ENCODE measurements around the gene COPS7B.
A peak's percentile ranks its signal among the peaks of the same experiment; 100 is the strongest.
"Not testable (repeated sequence)": the region's sequence is repeated elsewhere in the genome, so short reads cannot be mapped to it uniquely, and the experiment has no call there.

COPS7B gene

DNA sequence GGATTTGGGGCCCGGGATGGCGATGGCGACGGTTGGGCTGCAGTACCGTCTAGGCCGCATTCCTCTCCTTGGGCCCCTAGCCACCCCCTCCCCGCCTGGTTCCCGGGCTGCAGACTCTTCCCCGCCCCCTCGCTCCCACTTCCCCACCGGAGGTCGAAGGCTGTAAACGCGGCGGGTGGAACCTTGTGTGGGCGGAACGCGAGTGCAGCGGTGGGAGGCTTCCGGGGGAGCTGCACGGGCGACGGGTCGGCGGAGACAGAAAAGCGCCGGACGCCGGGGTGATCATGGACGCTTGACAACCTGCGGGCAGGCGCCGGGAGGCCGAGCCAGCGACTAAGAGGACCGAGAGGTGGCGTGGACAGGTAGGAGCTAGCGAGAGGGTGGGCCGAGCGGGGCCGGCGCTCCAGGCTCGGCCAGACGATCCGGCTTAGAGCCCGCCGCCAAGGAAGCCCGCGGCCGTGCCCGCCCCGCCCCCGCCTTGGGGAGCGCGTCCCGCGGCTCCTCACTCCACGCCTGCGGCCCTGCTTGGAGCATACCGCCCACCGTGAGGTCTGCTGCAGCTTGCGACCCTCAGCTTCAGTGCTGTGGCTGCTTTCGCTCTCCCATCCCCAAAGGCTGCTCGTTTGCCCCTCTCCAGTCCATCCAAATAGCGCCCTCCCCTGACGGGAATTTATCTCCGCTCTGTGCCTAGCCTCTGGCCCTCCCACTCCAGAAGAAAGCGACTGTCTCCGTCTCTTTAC is at the start of gene COPS7B:
Gene COPS7B, plus strand, starts transcription at position 269 of the 740 bp plus-strand sequence. CDS start 2,126 bp downstream, outside the sequence.
- no peaks in the 10 kb centered on the region for H3K9me3 Mint-ChIP-seq
- peaks cover 59% of the 10 kb centered on the region for H3K4me1 Mint-ChIP-seq
- peak within 1 kb of the TSS; percentile 94 for H3K4me3 Mint-ChIP-seq
- peak; percentile 92 for DNase-seq
- peak within 1 kb of the TSS; percentile 97 for H3K27ac Mint-ChIP-seq
- peaks cover 27% of the 10 kb centered on the region for H3K36me3 Mint-ChIP-seq (ENCODE audit: low read depth)
- TF ChIP-seq, protein P1, sequence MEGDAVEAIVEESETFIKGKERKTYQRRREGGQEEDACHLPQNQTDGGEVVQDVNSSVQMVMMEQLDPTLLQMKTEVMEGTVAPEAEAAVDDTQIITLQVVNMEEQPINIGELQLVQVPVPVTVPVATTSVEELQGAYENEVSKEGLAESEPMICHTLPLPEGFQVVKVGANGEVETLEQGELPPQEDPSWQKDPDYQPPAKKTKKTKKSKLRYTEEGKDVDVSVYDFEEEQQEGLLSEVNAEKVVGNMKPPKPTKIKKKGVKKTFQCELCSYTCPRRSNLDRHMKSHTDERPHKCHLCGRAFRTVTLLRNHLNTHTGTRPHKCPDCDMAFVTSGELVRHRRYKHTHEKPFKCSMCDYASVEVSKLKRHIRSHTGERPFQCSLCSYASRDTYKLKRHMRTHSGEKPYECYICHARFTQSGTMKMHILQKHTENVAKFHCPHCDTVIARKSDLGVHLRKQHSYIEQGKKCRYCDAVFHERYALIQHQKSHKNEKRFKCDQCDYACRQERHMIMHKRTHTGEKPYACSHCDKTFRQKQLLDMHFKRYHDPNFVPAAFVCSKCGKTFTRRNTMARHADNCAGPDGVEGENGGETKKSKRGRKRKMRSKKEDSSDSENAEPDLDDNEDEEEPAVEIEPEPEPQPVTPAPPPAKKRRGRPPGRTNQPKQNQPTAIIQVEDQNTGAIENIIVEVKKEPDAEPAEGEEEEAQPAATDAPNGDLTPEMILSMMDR (IDR thresholded peaks at IDR 0.05): peak; percentile 25
- H3K27me3 Mint-ChIP-seq (ENCODE audit: low read depth, poor library complexity): no peaks in the 10 kb centered on the region

DNA sequence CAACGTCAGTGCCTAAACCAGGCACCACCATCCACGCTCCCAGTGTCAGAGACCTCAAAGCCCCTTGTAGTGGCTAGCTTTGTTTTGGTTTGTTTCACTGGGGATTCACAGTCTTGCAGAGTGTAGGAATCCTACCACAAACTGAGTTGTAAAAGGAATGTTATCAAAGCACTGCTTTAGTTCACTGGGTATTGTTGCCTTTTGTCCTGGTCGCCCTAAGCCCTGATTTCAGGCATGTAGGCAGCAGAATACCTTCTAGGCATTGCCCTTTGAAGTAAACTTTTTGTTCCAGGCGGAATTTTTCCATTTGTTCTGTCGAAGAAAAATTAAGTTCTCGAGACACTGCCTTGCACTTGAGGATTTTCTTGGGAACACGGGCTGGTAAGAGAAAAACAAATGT is 48.5 kb upstream of the COPS7B start:
- H3K27me3 Mint-ChIP-seq (ENCODE audit: low read depth, poor library complexity): no peaks in the 10 kb centered on the region
- H3K4me1 Mint-ChIP-seq: peaks cover 20% of the 10 kb centered on the region
- H3K9me3 Mint-ChIP-seq: no peaks in the 10 kb centered on the region
- DNase-seq: no peak
- peak overlapping the region; percentile 60 for H3K27ac Mint-ChIP-seq
- TF ChIP-seq, protein P1 (IDR thresholded peaks at IDR 0.05): no peak
- peaks cover 23% of the 10 kb centered on the region for H3K36me3 Mint-ChIP-seq (ENCODE audit: low read depth)
- no peak overlapping the region for H3K4me3 Mint-ChIP-seq

DNA sequence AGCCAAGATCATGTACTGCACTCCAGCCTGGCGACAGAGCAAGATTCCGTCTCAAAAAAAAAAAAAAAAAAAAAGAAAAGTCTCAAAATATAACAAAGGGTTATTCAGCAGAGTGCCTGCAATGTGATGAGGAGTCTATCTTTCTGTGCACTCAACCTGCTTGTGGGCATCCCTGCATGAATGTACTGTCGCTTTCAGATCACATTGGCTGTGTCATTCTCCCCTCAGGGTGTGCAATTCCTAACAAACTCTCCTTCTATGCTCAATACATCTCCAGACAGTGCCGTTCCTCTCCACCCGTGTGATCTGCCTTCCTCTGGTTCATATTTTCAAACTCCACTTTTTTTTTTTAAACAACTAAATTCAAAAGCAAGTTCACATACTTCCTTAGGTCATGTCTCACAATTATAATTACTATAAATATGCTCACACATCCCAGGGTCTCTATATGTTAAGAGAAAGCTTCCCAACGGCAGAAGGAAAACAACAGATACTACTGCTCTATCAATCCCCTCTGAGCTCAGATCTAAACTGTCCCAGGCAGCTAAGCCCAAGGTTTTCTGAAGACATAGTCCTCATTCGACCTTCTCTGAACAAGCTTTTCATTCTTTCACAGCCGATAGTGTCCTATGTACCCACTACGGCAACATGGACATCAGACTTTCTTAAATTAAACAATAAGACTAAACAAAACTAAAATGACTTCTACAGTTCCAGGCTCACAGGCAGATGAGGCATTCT is 42.7 kb upstream of the COPS7B start:
- peak overlapping the region; percentile 46 for H3K27ac Mint-ChIP-seq
- TF ChIP-seq, protein P1 (IDR thresholded peaks at IDR 0.05): no peak
- H3K36me3 Mint-ChIP-seq (ENCODE audit: low read depth): peaks cover 12% of the 10 kb centered on the region
- H3K4me1 Mint-ChIP-seq: peaks cover 30% of the 10 kb centered on the region
- no peaks in the 10 kb centered on the region for H3K9me3 Mint-ChIP-seq
- H3K27me3 Mint-ChIP-seq (ENCODE audit: low read depth, poor library complexity): no peaks in the 10 kb centered on the region
- H3K4me3 Mint-ChIP-seq: no peak overlapping the region
- no peak for DNase-seq

DNA sequence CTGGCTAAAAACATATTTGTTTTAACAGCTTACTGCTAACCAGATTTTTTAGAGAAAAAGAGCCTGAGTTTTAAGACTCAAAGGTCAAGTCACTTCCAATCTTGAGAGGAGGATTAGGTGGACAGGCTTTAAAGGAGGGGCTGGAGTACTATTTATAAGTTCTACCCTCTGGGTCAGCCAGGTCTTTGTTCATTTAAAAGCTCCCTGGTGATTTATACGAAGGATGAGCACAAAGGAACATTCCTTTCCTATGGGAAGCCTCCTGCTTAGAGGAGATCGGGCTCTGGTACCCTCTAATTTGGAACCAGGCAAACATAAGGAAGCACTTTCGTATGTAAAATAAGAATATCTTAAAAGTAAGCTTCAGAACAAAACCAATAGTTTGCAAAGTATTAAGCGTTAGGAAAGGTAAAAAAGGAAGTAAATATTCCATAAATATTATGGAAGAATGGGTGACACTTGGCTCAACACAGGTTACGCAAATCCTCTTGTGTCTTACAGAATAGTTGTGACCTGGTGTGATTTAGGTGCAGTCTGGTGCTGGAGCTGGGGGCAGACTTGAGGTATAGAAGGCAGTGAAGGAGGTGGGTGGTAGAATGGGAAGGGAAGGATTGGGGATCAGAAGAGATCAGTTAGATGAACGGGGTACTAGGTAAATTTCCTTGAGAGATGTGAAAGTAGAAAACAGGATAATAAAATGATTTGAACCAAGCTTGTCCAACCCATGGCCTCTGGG is 40.8 kb upstream of the COPS7B start:
- DNase-seq: no peak
- H3K4me1 Mint-ChIP-seq: peaks cover 20% of the 10 kb centered on the region
- TF ChIP-seq, protein P1 (IDR thresholded peaks at IDR 0.05): no peak
- no peaks in the 10 kb centered on the region for H3K9me3 Mint-ChIP-seq
- peak overlapping the region; percentile 2 for H3K27ac Mint-ChIP-seq
- H3K27me3 Mint-ChIP-seq (ENCODE audit: low read depth, poor library complexity): no peaks in the 10 kb centered on the region
- H3K4me3 Mint-ChIP-seq: peak overlapping the region; percentile 19
- H3K36me3 Mint-ChIP-seq (ENCODE audit: low read depth): peaks cover 6% of the 10 kb centered on the region

DNA sequence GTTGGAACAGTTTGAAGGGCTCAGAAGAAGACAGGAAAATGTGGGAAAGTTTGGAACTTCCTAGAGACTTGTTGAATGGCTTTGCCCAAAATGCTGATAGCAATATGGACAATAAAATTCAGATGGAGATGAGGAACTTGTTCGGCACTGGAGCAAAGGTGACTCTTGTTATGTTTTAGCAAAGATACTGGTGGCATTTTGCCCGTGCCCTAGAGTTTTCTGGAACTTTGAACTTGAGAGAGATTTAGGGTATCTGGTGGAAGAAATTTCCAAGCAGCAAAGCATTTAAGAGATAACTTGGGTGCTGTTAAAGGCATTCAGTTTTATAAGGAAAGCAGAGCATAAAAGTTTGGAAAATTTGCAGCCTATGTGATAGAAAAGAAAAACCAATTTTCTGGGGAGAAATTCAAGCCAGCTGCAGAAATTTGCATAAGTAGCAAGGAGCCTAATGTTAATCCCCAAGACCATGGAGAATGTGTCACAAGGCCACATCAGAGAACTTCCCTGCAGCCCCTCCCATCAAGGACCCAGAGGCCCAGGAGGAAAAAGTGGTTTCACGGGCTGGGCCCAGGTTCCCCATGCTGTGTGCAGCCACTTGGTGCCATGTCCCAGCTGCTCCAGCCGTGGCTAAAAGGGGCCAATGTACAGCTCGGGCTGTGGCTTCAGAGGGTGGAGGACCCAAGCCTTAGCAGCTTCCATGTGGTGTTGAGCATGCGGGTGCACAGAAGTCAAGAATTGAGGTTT is 37.9 kb upstream of the COPS7B start:
- H3K9me3 Mint-ChIP-seq; DNase-seq; H3K36me3 Mint-ChIP-seq (ENCODE audit: low read depth); H3K27me3 Mint-ChIP-seq (ENCODE audit: low read depth, poor library complexity); H3K4me3 Mint-ChIP-seq; H3K27ac Mint-ChIP-seq: not testable (repeated sequence)
- peaks cover 19% of the 10 kb centered on the region for H3K4me1 Mint-ChIP-seq

DNA sequence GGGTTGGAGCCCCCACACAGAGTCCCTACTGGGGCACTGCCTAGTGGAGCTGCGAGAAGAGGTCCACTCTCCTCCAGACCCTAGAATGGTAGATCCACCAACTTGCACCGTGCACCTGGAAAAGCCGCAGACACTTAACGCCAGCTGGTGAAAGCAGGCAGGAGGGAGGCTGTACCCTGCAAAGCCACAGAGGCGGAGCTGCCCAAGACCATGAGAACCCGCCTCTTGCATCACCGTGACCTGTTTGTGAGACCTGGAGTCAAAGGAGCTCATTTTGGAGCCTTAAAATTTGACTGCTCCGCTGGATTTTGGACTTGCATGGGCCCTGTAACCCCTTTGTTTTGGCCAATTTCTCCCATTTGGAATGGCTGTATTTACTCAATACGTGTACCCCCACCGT is 37.2 kb upstream of the COPS7B start:
- H3K4me1 Mint-ChIP-seq: peaks cover 12% of the 10 kb centered on the region
- H3K27ac Mint-ChIP-seq; H3K27me3 Mint-ChIP-seq (ENCODE audit: low read depth, poor library complexity); DNase-seq; H3K4me3 Mint-ChIP-seq; H3K9me3 Mint-ChIP-seq: not testable (repeated sequence)
- peaks cover 10% of the 10 kb centered on the region for H3K36me3 Mint-ChIP-seq (ENCODE audit: low read depth)
